WERI-Rb-1 (cell line): ENCODE data around the gene STK32C.
"Not testable (repeated sequence)": the region's sequence is repeated elsewhere in the genome, so short reads cannot be mapped to it uniquely, and the experiment has no call there.

Experiments
- DNase-seq: peaks from one replicate; pipeline ENCODE4 v3.0.0-alpha.2; 2020
- H3K27ac ChIP-seq: fragments of 250-450 bp; sonication (Bioruptor Pico); 2 replicates; pipeline ENCODE4 v1.5.1; 2020; ENCODE audit warnings: mild to moderate bottlenecking, moderate library complexity
- H3K27me3 ChIP-seq: fragments of 250-450 bp; sonication (Bioruptor Pico); 2 replicates; pipeline ENCODE4 v1.5.1; 2021; ENCODE audit warnings: mild to moderate bottlenecking, low read depth, moderate library complexity; ENCODE audit not compliant: insufficient read depth, severe bottlenecking
- H3K36me3 ChIP-seq: fragments of 250-450 bp; sonication (Bioruptor Pico); 2 replicates; pipeline ENCODE4 v1.5.1; 2020; ENCODE audit warnings: mild to moderate bottlenecking, moderate library complexity
- H3K4me3 ChIP-seq: 2 replicates; pipeline ENCODE4 v1.5.1; 2011; ENCODE audit warnings: low read depth, mild to moderate bottlenecking, control low read depth, low read length
- H3K9me3 ChIP-seq: fragments of 250-450 bp; sonication (Bioruptor Pico); 2 replicates; pipeline ENCODE4 v1.5.1; 2021; ENCODE audit warnings: mild to moderate bottlenecking, moderate library complexity; ENCODE audit not compliant: severe bottlenecking
- CTCF ChIP-seq: IDR thresholded peaks from 2 replicates; pipeline ENCODE4 v1.5.1; 2011; ENCODE audit warnings: low read depth, mild to moderate bottlenecking, control low read depth, inconsistent platforms, low read length

STK32C gene

GRCh38 chr10:132353456-132354355, 46.0 kb upstream of the STK32C start:
- H3K36me3 ChIP-seq: peaks cover 4% of the 10 kb centered on the region
- no peaks in the 10 kb centered on the region for H3K9me3 ChIP-seq
- no peaks in the 10 kb centered on the region for H3K27me3 ChIP-seq
- no peak for TF ChIP-seq CTCF
- no peak overlapping the region for H3K4me3 ChIP-seq
- no peak for DNase-seq
- H3K27ac ChIP-seq: no peak overlapping the region

GRCh38 chr10:132352462-132353308, 44.9 kb upstream of the STK32C start:
- peak; percentile 77 for DNase-seq

DNA sequence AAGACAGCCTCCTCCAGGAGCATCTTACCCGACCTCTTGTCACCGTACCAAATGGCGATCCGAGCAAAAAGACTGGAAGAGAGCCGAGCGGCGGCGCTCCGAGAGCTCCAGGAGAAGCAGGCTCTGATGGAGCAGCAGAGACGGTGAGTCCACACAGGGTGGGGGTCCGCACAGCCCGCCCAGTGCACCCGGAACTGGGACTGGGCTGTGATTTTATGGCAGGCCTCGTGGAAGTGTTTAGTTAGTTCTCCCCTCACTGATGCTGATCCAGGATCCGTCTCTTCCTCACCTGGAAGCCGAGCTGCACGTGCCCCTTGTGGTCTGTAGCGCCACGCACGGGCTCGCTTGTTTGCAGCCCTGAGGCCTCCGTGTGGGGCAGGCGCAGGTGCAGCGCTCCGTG, 43.9 kb upstream of the STK32C start:
- Histone ChIP-seq H3K27ac (no peak overlapping the region), H3K9me3 (no peaks in the 10 kb centered on the region), H3K36me3 (peaks cover 4% of the 10 kb centered on the region), H3K27me3 (no peaks in the 10 kb centered on the region), H3K4me3 (no peak overlapping the region)
- TF ChIP-seq CTCF: no peak
- no peak for DNase-seq

More at GRCh38 chr10:132352462-132353308, 44.9 kb upstream of the STK32C start:
- TF ChIP-seq CTCF: peak; percentile 95
- not testable (repeated sequence) for H3K27me3 ChIP-seq, H3K4me3 ChIP-seq, H3K27ac ChIP-seq, H3K36me3 ChIP-seq, H3K9me3 ChIP-seq

- H3K27ac ChIP-seq: no peak overlapping the region
- H3K4me3 ChIP-seq: no peak overlapping the region
- H3K27me3 ChIP-seq: no peaks in the 10 kb centered on the region
- peaks cover 4% of the 10 kb centered on the region for H3K36me3 ChIP-seq
- H3K9me3 ChIP-seq: no peaks in the 10 kb centered on the region
- DNase-seq: no peak
- no peak for TF ChIP-seq CTCF
These were observed 43.2 kb upstream of the STK32C start for GRCh38 chr10:132350946-132351345.

GRCh38 chr10:132350391-132350790, 42.6 kb upstream of the STK32C start:
- no peak for DNase-seq
- Histone ChIP-seq H3K27ac (no peak overlapping the region), H3K4me3 (no peak overlapping the region), H3K36me3 (peaks cover 4% of the 10 kb centered on the region), H3K27me3 (no peaks in the 10 kb centered on the region), H3K9me3 (no peaks in the 10 kb centered on the region)
- TF ChIP-seq CTCF: no peak
